ENCODE measurements around the gene DCC. TPM values are rescaled to one million over a fixed set of nuclear protein-coding genes. Genes with fewer than 3 reads are reported as not detected.

Gene DCC
- polyA plus RNA-seq, 10 donors, result 0.03 to 1.6 (median 0.21) TPM

DNA sequence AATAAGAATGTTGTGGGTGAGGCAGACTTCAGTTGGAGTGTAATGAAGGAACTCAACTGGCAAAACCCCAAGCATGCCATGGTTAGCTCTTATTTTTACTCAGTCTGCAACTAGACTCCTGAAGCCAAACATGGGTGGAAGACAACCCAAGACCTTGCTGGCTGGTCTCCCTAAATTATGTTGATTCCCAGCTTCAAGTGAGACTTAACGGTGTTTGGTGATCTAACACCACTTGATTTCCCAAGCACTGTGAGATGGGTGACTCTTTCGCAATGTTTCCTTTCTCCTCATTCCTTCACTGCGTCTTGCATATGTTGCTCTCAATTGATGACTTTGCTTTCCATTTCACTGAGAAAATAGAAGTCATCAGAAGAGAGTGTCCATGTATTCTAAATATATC lies 693.1 kb downstream of the DCC start:
- DNase-seq, result no peak

DNA sequence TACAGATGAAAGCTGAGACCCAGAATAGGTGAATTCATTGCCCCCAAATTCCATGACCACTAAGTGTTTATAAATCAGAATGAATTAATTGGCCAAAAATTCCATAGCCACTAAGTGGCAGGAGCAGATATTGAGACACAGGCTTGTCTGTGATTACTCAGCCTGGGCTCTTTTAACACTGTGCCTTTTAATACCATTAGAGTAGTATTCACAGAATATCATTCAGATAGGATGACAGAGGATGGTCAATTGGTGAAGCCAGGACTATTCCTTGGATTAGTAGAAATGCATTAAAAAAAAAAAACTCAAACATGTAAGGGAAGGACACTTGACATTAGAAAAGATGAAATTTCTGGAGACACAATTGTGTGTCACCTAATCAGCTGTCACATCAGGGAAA lies 698.6 kb downstream of the DCC start:
- DNase-seq, result no peak

DNA sequence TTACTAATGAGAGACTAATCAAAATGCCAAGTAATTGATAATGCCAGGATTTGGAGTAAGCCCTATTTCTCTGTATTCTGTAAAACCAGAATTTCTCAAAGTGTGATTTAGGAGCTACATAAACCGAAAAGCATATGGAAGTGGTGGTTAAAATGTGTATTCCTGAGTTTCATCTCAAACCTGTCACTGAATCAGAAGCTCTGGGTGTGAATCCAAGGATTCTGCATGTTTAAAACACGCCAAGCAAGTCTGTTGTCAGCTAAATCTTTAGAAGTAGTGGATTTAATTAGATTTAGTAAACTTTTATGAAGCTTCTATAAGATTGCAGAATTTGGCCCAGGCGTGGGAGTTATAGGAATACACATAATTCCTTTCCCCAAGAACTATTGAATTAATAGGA lies 700.3 kb downstream of the DCC start:
- DNase-seq, result no peak

DNA sequence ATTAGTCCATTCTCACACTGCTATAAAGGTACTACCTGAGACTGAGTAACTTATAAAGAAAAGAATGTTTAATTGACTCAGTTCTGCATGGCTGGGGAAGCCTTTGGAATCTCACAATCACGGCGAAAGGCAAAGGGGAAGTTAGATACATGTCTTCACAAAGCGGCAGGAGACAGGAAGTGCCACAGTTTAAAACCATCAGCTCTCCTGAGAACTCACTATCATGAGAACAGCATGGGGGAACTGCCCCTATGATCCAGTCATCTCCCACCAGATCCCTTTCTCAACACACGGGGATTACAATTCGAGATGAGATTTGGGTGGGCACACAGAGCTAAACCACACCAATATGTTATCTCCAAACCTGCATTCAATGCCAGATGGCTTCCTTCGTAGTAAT lies 716.1 kb downstream of the DCC start:
- no peak for DNase-seq

GRCh38 chr18:53070788-53071187 lies 730.8 kb downstream of the DCC start:
- DNase-seq, result peak in 1 of 3 donors; percentile 13

DNA sequence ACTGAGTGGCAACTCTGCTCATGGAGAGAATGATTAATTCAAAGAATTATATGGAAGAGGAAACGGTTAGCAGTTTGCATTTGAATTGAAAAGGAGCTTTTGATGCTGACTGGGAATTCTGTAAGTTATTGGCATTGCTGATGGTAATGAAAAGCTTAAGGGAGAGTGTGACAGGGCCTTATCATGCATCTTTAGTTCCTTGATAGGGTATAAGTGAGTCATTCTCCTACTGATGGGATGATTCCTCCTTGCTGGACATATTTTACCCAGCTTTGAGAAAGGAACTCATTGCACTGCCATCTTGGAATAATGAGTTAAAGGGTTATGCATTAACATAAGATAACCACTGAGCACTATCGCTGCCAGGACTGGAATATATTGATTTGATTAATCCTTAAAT lies 740.7 kb downstream of the DCC start:
- no peak for DNase-seq

DNA sequence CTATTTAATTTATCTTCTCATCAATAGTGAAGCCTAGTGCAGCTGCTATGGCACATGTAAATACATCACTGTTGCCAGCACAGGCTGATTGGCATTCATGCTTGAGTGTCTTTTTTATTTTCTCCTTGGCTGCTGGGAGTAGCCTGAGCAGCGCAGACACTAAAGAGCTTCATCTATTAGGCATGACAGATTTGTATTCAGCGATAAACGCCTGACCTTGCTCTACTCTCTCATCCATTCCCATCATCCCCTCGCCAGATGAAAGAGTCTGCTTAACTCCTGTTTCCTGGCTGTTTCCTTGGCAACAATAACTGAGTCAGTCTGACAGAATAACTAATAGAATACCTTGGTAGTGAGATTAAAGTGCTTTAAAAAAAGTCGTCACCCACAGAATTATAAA lies 753.6 kb downstream of the DCC start:
- no peak for DNase-seq

GRCh38 chr18:53101536-53102105 lies 761.6 kb downstream of the DCC start:
- no peak for DNase-seq

GRCh38 chr18:53114441-53114840 lies 774.4 kb downstream of the DCC start:
- DNase-seq, result no peak

- peak in 2 of 3 donors; percentile 1 to 15 for DNase-seq
Observed at GRCh38 chr18:53115876-53116585, 776.0 kb downstream of the DCC start.

DNA sequence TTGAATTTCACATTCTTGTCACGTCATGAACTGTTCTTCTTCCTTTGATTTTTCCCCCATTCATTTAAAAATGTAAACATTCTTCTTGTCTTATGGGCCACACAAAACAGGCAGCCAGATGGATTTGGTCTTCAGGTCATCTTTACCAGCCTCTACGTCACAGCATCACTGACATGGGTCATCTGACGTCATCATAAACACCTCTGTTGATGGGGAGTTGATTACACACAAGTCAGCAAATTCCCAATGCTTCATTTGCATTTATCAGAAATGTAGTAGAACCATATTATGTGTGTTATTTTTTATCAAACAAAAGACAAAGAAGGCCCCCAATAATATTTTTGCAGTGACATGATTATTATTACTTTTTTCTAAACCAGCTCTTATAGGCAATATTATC lies 777.9 kb downstream of the DCC start:
- no peak for DNase-seq

DNA sequence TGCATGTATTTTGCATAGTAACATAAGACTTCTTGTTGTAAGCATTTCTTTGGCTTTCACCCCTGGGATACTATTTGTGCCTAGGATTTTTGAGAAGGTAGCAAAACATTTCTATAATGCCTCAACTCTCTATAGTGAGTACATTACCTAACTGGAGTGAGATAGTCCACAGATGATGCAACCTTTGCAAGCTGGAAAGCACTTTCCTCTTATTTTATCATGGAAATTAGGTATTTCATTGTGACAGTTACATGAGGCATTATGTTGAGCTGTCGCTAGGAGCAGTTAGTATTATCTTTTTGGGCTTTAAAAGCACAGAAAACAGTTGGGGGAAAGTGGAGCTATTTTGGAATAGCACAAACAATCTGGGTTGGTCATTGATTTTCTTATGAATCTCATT lies 786.2 kb downstream of the DCC start:
- DNase-seq, result no peak

- no peak for DNase-seq
Observed at GRCh38 chr18:53131001-53131400, 791.0 kb downstream of the DCC start.

DNA sequence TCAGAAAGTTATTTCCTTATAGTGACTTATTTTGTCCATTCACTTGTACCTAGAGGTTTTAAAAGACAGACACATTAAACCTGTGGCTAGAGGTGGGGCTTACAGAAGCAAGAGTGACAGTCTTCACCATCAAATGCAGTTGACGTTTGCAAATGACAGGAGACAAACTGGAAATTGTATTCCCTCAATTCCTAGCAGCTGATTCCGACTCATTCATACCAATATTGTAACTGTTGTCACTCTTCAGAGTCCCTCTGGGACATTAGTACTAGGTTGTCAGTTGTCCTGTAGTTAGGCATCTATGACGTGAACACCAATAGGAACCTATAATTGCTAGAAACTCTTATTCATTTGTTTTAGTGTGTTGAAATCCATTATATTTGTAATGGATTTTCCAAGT lies 794.7 kb downstream of the DCC start:
- no peak for DNase-seq

- no peak for DNase-seq
Observed at GRCh38 chr18:53135654-53136053, 795.7 kb downstream of the DCC start.

GRCh38 chr18:53139746-53140500 lies 799.9 kb downstream of the DCC start:
- DNase-seq, result no peak

GRCh38 chr18:53142005-53142404 lies 802.0 kb downstream of the DCC start:
- DNase-seq, result no peak

DNA sequence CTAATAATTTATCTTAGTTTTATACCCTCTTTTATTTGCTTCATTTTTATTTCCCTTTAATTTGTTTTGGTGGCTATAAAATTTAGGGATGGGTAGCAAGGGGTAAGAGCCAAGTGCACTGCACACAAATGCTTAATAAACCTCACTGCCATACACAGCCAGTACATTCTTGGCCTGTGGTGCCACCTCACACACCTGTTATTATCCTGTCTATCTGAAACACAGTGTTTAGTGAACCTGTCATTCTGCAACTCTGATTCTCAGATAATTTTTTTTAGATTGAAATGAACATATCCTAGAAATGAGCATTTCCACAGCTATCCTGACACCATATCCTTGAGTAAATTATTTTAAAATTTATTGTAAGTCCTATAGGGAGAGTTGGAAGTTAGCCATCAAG lies 807.5 kb downstream of the DCC start:
- no peak for DNase-seq

DNA sequence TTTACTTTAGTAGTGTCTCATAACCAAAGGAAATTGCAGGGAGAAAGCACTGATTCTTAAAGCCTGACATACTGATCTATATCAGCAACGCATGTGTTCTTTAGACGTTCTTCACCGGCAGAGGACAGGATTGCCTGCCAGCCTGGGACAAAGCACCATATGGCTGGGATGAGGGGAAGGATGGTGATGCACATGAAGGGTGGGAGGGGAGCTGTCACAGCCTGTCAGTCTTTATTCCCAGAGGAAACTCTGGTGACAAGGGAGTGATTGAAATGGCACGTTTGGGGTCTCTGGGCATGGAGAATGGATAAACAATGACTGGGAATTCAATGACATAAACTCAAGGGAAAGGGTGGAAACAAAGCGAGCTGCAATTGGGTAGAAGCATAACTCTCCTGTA lies 808.1 kb downstream of the DCC start:
- DNase-seq, result no peak

GRCh38 chr18:53152476-53152875 lies 812.5 kb downstream of the DCC start:
- no peak for DNase-seq

DNA sequence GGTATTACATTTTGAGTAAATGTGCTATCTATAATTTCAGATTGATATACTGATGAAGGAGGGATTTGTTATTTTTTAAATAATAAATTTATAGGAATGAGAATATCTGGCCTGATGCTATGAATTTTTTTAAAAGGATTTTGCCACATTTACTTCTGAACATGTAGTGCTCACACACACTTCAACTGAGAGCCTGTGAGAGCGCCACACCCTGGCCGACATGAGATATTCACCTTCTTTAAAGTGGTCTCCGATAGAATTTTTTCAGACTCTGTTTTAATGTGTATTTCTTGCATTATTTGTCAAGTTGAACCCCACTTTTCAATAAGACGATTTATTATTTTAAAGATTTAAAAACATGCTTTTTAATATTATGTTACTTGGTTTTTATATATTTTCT lies 813.3 kb downstream of the DCC start:
- DNase-seq, result peak in 1 of 3 donors; percentile 3

DNA sequence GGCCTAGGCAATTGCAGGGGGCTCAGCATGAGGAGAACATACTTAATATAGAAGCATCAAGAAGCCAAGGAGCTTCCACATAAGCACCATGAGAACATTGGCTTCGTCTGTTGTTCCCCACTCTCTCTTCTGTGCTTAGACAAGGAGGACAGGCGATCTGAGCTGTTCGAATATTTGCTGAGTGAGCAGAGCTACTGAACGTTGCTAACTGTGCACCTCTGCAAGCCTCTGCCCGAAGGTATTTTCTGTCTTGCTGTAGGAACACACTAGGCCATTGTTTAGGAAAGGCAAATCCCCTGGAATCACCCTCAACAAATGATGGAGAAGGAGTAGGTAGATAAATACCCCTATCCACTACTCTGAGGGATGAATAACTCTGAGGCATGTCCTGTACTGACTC lies 813.8 kb downstream of the DCC start:
- DNase-seq, result no peak

DNA sequence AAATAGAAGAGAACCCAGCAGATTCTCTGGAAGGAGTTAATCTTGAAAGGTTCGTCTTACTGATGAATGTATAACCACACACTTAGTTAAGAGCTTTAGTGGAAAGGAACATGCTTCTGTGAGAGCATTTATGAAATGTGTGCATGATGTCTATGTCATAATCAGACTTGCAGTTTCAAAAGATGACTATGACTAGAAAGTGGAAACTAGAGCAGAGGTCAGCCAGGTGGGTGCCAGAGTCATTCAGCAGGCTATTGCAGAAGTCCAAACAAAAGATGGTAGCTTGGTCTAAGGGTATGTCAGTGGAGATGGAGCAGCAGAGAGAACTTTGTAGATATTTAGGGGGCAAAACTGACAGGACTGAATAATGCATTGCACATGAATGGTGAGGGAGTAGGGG lies 825.8 kb downstream of the DCC start:
- no peak for DNase-seq

All from muscle of back (tissue), 11 donors.